ENCODE measurements around the gene STRA8.

The STRA8 gene

GRCh38 chr7:135213831-135214230, 19.8 kb upstream of the STRA8 start:
- no peak for TF ChIP-seq CTCF (IDR thresholded peaks at IDR 0.05; ENCODE audit: insufficient read depth, low read length, missing control alignments)
- CTCF ChIA-PET: interaction anchor here (0.9 to 1.3 kb wide), 2 partner anchors 11 to 60 kb away, joined by 3 to 5 read pairs; no protein-coding TSS in a partner anchor
- DNase-seq (ENCODE audit: low read depth, low spot score): no peak
- H3K4me3 ChIP-seq (ENCODE audit: low read depth, low read length): no peak overlapping the region
- POLR2A ChIA-PET: no interaction called here

DNA sequence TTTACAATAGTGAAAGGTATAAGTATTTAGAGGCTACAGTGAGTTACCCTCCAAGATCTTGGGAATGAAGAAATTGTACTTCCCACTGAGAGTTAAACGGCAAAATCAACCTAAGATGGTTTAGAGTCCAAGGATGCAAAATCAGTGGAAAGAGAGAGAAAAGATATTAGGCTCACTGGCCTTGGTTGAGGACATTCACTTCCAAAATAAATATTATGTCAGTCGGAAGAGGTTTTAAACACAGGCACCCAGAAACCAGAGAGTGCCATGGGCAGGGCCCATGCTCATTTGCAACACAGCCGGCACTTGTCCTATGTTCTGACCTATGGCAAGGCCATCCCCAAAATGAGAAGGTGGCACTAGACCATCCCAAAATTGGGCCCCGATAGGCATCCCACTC, 18.5 kb upstream of the STRA8 start:
- POLR2A ChIA-PET: no interaction called here
- CTCF ChIA-PET: no interaction called here
- H3K4me3 ChIP-seq (ENCODE audit: low read depth, low read length): no peak overlapping the region
- no peak for TF ChIP-seq CTCF (IDR thresholded peaks at IDR 0.05; ENCODE audit: insufficient read depth, low read length, missing control alignments)
- no peak for DNase-seq (ENCODE audit: low read depth, low spot score)

DNA sequence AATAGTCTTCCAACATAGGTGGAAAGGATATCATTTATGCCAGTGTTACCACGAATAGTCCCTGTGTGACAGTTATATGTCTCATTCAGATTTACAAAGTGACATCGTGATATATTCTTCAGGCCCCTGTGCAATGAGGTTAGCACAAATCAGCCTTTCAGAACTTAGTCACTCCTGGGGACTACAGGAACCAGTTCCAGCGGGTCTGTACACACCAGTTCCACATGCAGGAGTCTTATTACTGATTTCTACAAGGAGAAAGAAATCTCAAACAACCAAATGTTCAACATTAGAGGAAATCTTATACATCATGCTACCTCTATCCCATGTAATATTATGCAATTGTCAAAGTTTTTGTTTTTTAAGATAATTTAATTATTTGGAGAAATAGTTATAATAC, 17.9 kb upstream of the STRA8 start:
- no peak overlapping the region for H3K4me3 ChIP-seq (ENCODE audit: low read depth, low read length)
- no peak for TF ChIP-seq CTCF (IDR thresholded peaks at IDR 0.05; ENCODE audit: insufficient read depth, low read length, missing control alignments)
- ChIA-PET POLR2A (no interaction called here), CTCF (no interaction called here)
- no peak for DNase-seq (ENCODE audit: low read depth, low spot score)

GRCh38 chr7:135217645-135218509, 15.8 kb upstream of the STRA8 start:
- ChIA-PET CTCF (no interaction called here), POLR2A (no interaction called here)
- no peak for DNase-seq (ENCODE audit: low read depth, low spot score)
- TF ChIP-seq CTCF (IDR thresholded peaks at IDR 0.05; ENCODE audit: insufficient read depth, low read length, missing control alignments): no peak
- H3K4me3 ChIP-seq (ENCODE audit: low read depth, low read length): no peak overlapping the region

GRCh38 chr7:135224027-135224426, 9.6 kb upstream of the STRA8 start:
- CTCF ChIA-PET: interaction anchor here (1.6 to 1.9 kb wide), 2 partner anchors 11 to 50 kb away, joined by 3 to 5 read pairs; no protein-coding TSS in a partner anchor
- H3K4me3 ChIP-seq (ENCODE audit: low read depth, low read length): no peak overlapping the region
- POLR2A ChIA-PET: no interaction called here
- no peak for TF ChIP-seq CTCF (IDR thresholded peaks at IDR 0.05; ENCODE audit: insufficient read depth, low read length, missing control alignments)
- DNase-seq (ENCODE audit: low read depth, low spot score): no peak

DNA sequence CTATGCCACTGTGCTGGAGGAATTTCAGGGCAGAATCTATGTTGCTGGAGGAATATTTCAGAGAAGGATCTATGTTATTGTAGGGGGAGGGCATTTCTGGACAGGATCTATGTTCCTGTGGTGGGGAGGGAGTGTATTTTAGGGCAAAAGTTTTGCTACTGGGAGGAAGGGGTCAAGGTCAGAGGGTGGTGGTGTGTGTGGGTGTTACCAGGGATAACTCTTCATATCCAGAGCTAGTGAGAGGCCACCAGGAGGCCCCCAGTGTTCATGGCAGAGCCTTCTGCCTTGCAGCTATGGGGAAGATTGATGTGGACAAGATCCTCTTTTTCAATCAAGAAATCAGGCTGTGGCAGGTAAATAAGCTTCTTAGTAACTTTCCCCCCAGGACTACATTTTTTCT, 2.0 kb upstream of the STRA8 start:
- no peak for DNase-seq (ENCODE audit: low read depth, low spot score)
- H3K4me3 ChIP-seq (ENCODE audit: low read depth, low read length): no peak overlapping the region
- POLR2A ChIA-PET: no interaction called here
- CTCF ChIA-PET: interaction anchor here (1.5 kb wide), 1 partner anchor 43 kb away, joined by 5 read pairs; no protein-coding TSS in a partner anchor
- no peak for TF ChIP-seq CTCF (IDR thresholded peaks at IDR 0.05; ENCODE audit: insufficient read depth, low read length, missing control alignments)

Data from AG04449 (cell line).